ENCODE results near the gene SH3D21.

Gene SH3D21

GRCh38 chr1:36330940-36331339, 24.8 kb downstream of the SH3D21 start:
- no peak for DNase-seq

GRCh38 chr1:36337830-36338229, 31.7 kb downstream of the SH3D21 start:
- no peak for DNase-seq

GRCh38 chr1:36339215-36339614, 33.0 kb downstream of the SH3D21 start:
- DNase-seq = no peak

GRCh38 chr1:36339615-36340014, 33.4 kb downstream of the SH3D21 start:
- DNase-seq = no peak

GRCh38 chr1:36341626-36342320, 35.6 kb downstream of the SH3D21 start:
- DNase-seq = no peak

- no peak for DNase-seq
Measured at GRCh38 chr1:36342426-36343185, 36.4 kb downstream of the SH3D21 start.

GRCh38 chr1:36343651-36344394, 37.7 kb downstream of the SH3D21 start:
- DNase-seq = no peak

GRCh38 chr1:36344395-36344680, 38.2 kb downstream of the SH3D21 start:
- no peak for DNase-seq

GRCh38 chr1:36345353-36345752, 39.2 kb downstream of the SH3D21 start:
- DNase-seq = no peak

GRCh38 chr1:36346741-36347370, 40.7 kb downstream of the SH3D21 start:
- no peak for DNase-seq

GRCh38 chr1:36349241-36349671, 43.1 kb downstream of the SH3D21 start:
- peak; percentile 40 for DNase-seq

GRCh38 chr1:36349839-36350238, 43.7 kb downstream of the SH3D21 start:
- DNase-seq = peak; percentile 41

- DNase-seq = peak; percentile 41
Measured at GRCh38 chr1:36350659-36351226, 44.6 kb downstream of the SH3D21 start.

GRCh38 chr1:36351227-36351977, 45.2 kb downstream of the SH3D21 start:
- peak; percentile 51 for DNase-seq

GRCh38 chr1:36352125-36352909, 46.1 kb downstream of the SH3D21 start:
- no peak for DNase-seq

GRCh38 chr1:36352910-36353878, 47.0 kb downstream of the SH3D21 start:
- no peak for DNase-seq

- no peak for DNase-seq
Measured at GRCh38 chr1:36354486-36354885, 48.3 kb downstream of the SH3D21 start.

GRCh38 chr1:36355811-36356210, 49.6 kb downstream of the SH3D21 start:
- no peak for DNase-seq

- DNase-seq = no peak
Measured at GRCh38 chr1:36358514-36359084, 52.4 kb downstream of the SH3D21 start.

- DNase-seq = no peak
Measured at GRCh38 chr1:36359383-36359782, 53.2 kb downstream of the SH3D21 start.
